HK-2 (cell line): ENCODE data around the gene STPG1.

Experiments used
- DNase-seq: peaks from one replicate; pipeline ENCODE4 v3.0.0-alpha.2; 2018; ENCODE audit not compliant: unreplicated experiment

The STPG1 gene

DNA sequence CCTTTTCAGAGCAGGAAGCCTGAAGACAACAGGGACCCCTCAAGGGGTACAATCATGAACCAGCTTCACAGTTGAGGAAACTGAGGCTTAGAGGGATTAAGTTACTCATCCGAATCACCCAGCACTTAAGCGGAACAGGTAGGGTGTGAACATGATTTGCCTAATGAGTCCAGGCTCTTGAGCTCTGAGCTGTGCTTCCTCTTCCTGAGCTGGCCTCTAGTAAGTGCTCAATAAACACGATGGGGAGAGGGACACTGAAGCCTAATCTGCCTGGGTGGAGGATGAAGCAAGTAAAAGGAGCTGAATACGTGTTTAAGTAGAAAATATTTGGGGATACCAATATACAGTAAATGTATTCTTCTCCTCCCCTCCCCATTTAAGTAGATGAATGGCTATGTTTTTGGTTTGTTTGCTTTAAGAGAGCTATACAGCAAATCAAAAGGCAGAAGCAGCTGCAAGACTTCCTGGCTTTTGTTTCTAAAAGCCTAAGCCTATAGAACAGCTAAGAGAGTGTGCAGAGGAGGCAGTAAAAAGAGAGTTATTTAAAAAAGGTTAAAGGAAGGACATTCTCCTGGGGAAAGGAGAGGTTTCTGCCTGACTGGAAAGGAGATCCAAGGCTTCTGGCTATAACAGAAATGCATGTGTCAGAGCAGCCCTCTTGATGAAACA lies 20.5 kb downstream of the STPG1 start:
- no peak for DNase-seq

DNA sequence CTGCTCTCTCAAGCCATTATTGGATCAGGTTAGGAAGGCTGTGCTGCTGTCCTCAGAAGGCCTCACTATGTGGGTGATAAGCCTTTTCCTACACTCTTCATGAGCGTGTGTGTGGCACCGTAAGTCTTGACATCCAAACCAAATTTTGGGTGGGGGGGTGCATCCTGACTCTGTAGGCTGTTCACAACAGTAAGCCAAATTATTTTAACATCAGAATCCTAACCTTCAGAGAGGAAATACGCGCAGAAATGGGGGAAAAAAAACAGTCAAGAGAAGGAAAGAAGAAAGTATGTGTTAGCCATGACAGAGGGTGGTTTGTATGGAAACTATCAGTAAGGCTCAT lies 21.0 kb downstream of the STPG1 start:
- no peak for DNase-seq

DNA sequence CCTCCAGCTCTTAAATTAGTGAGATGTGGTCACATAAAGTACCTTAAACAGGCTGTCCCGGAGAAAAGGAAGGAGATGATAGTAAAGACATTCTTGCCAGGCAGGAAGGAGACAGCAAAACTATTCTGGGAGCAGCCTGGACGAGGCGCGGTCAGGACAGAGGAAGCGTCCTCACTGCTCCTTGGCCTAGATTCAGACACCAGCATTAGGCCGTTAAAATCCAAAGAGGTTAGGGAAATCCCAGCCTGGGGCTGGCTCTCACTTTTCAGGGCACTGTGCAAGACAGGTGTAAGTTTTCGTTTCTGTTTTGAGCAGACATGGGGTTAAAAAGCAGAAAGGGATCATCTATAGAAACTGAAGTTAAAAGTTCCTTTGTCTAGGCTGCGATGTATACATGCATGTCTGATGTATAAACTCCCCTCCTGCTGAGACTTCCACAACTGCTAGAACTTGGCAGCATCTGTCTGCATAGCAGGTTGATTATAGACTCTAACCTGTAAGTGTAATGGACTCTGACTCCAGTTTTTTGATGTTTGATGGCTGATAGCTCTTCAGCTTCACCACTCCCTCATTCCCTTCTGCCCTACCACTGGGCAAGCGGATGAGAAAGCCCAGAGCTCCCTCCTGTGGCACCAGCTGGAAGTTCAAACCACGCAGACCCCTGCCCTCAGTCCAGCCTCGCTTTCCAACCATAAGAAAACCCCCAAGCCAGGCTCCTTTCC lies 21.5 kb downstream of the STPG1 start:
- peak; percentile 54 for DNase-seq

DNA sequence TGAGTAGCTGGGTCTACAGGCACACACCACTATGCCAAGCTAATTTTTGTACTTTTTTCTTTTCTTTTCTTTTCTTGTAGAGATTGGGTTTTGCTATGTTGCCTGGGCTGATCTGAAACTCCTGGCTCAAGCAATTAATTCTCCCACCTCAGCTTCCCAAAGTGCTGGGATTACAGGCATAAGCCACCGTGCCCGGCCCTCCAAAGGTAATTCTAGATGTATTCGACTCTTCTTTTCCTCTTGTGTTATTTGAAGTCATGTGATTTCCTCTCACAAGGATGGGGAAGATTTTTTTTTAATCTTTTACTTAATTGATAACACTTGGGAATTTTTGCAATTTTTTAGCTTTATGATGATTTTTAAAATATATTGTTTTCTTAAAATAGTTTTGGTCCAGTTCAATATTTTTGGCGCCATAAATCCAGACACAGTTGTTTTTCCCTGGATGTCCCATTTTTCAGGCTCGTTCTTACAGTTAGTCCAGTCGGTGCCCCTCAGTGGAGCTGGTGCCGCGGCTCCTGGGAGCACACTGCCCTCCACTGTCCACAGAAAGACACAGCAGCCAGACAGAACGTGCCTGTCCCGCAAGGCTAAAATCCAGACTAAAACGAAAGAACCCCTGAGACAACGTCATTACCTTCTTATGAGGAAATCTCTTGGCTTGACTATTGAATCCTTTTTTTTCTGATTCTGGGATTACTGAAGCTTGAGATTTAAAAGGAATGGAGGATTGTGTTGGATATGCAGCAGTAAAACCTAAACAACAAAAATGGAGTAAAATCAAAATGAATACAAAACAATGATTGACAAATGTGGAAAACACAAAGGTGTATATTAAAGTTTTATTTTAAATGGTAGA lies 22.4 kb downstream of the STPG1 start:
- peak; percentile 69 for DNase-seq

DNA sequence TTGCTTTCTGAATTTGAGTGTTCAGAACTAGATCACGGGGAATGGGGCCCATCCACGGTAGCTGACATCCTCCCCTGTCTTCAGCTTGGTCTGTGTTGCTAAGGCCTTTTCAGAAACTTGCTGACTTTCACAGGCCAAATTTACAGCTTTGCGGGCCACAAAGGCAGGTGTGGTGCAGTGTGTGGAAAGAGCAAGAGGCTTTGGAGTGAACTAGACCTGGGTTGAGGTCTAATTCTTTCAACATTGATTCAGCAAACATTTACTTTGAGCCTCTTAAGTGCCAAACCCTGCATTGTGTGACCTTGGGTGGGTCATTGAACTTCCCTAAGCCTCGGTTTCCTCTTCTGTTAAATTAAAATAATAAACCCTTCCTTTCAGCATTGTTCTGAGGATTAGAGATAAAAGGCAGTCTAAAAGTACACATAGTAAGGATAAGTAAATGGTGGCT lies 24.3 kb downstream of the STPG1 start:
- no peak for DNase-seq

DNA sequence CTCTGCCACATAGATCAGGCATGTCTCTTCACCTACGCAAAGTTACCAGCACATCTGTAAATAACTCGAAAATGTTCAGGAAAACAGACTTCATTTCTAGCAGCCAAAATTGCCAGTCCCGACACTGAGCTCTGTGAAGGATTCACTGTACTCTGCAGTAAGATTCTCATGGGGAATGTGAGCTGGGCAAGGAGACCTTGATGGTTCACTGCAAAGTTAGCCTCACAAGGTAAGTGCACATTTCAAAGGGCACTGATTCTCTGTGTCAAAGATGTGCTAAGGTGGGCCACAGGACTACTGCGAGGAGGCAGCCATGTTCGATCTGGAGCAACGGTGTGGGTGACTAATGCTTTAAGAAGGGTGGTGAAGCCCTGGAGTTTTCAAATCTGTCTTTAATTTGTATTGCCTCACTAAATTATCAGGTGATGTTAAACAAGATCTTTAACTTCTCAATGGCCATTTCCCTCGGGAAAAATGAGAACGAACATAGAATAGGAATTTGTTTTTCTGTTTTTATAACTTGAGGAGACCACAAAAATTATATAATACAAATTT lies 25.2 kb downstream of the STPG1 start:
- DNase-seq, result no peak

DNA sequence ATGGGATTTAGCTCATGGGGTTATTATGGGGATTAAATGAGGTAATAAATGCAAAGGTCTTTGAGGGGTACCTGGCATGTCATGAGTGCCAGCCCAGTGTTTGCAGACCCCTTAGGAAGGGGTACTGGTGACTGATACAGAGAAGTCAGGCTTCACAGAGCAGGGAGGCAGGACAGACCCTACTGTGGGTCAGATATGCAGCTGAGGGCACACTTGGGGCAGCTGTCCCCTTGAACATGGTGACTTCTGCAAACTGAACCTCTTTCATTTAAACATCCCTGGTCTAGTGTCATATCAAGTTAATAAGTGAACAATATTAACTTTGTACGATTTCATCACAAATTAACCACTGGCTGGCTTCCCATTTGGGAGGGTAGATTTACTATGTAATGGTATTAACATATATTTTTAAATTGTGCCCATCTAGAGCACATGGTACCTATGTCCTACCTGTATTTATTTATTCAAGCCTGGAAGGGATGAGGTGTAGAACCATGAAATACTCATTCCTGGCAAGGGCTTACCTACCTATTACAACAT lies 25.9 kb downstream of the STPG1 start:
- no peak for DNase-seq

DNA sequence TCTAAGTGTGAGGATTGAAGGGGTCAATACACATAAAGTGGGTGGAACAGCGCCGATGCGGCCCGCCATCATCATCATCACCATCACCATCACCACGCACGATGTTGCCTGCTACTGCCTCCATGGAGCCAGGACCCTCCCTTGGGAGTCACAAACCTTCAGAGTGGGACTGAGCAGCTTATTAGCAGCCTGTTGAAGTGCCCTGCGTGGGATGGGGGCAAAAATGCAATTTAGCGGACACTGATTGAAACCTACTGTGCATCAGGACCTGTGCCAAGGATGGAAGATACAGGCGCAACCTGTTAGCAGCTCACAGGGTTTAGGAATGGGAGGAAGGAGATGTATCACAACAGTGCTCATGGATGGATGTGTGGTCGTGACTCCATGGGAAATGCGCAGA lies 26.7 kb downstream of the STPG1 start:
- no peak for DNase-seq

DNA sequence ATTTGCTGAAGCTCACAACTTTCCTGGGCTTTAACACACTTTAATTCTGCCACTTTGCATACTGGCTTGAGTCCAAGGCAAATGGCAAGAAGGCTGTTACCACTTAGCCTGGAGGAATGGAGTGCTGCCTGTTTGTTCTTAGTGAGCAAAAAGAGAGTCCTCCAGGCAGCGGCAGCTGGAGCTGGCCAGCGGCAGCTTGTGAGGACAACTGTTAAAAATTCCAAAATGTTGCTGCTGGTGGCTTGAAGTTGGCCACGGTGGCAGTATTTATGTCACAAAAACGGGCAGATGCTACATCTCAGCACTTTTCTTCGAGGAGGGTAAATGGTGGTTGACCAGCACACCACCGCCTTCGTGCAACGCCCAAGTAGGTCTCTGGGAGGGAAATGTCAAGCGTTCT lies 27.3 kb downstream of the STPG1 start:
- DNase-seq, result no peak

DNA sequence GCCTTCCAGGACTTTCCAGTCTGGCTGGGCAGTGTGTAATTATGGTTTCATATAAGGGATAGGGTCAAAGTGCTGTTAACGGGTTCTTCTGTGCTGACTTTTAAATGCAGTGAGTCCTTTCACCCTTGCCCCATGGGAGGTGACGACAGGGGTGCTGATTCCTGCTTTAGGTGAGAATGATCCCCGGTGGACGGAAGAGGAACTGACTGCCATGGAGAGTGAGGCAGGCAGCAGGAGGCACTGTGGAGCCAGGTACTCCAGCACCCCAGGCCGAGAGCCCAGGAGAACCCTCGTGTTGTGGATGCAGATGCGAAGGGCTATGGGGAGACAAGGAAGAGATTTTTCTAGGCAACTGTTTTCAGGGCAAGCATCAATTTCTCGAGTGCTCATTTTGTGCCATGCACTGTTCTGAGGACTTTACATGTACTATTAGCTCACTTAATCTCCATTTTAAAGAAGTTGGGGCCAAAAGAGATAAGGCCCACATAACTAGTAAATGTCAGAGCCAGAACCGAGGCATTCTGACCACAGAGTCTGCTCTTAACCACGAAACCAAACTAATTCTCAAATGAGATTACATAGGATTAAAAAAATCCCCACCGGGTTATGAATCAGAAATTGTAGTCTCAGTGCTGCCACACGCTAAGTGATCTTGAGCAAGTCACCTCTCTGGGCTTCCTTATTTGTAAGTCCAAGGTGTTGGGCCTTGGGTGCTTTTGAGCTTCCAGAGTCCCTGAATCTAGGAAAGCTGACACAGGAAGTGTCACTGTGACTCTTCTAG lies 28.2 kb downstream of the STPG1 start:
- DNase-seq, result no peak

DNA sequence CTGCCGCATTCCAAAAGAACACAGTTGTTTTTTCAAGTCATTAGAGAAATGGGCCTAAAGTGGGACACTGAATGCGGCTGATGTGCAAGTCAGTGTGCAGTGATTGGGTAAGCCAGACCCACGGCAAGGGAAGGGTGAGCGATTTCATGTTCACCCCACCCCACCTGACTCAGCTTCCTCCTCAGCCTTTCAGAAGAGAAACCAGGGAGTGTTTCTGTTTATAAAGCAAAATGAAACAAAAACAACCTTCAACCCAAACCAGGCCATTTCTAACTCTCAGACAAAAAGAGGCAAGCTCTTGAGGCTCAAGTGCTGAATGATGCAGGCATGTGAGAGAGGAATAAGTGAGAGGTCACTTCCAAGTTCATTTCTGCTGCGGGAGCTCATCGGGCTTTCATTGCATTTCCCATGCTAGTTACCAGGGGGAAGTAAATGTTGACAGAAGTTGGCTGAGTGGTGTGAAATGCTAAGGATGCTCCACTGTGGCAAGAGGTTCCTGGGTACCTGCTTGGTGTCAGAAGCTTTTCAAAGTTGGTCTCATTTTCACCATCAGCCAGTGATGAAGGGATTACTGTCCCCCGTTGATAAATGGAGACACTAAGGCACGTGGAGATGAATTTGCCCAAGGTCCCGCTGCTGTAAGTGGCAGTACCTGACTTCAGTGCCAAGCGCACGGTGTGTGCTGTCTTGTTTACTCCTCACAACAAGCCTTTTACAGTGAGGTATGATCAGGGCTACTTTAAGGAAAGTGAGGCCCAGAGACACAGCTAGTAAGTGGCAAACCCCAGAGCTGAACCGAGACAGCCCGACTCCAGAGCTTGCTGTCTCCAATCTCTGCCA lies 29.1 kb downstream of the STPG1 start:
- peak; percentile 20 for DNase-seq

DNA sequence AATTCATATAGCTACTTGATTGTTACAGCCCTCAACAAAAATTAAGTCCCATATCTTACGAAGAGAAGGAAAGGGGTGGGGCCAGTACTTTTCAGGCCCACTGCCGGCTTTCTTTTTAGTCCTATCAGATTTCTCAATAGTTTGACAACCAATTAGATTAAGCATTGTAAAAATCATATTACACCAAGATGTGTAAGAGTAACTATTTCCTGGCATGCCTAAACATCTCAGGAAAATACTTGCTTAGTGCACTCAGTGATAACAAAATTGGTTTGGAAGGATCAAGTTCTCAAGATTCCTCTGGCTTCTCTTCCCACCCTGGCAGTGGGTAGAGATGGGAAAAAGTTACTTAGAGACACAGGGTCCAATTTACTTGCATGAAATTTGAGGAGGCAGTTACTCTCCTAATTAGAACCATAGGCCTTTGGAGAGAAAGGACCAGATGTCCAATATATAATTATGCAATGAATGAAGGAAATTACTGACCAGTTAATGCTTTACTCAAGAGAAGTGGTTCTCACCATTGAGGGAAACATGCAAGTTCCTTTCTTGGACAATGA lies 30.1 kb downstream of the STPG1 start:
- no peak for DNase-seq

DNA sequence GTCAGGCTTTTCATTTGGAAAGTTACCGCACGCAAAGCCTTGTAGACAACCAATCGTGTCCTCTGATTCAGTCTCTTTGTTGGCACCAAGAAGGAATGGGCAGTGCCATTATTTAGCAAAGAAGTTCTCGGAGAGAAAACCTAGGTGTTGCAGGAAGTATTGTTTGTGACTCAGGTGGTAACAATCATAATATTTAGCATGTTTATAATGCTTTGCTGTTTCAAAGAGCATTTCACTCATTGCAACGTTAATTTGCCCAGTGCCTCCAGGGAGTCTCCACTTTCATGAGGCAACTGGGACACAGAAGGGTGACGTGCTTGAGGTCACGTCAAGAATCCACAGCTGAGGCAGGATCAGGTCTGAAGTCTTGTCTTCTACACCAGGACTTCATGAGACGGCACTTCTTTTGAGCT lies 31.4 kb downstream of the STPG1 start:
- no peak for DNase-seq

DNA sequence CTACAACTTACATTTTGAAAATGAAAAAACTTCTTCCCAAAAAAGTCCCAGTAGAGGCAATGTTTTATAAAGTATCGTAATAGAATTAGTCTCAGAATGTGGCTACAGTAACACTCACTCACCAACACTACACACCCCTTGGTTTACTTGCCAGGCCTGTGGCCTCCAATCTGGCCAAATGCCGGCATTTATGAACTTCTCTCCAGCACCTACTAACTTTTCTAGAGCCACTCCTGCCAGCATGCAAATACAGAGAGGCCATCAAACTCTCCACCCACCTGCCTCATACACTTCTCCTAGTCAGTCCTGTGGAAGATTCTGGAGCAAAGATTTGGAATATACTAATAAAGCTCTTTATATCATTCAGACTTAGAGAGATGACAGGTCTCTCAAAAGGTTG lies 32.3 kb downstream of the STPG1 start:
- DNase-seq, result no peak

DNA sequence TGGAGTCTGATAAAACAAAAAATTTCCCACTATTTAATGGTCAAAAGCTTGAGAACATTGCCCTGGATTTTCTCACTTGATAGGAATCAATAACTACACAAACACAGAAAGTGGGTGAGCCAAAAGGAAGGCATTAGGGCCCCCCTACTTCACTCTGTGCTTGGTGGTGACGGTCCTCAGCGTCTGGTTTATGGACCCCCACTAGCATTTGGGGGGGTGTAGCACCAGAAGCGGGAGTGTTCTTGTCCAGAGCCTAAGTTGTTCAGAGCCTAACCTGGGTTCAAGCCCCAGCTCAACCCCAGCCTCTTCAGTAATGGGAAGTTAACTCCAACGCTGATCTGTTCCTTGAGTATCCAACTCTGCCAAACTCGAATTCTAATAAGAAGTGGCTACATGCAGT lies 33.1 kb downstream of the STPG1 start:
- DNase-seq, result no peak

DNA sequence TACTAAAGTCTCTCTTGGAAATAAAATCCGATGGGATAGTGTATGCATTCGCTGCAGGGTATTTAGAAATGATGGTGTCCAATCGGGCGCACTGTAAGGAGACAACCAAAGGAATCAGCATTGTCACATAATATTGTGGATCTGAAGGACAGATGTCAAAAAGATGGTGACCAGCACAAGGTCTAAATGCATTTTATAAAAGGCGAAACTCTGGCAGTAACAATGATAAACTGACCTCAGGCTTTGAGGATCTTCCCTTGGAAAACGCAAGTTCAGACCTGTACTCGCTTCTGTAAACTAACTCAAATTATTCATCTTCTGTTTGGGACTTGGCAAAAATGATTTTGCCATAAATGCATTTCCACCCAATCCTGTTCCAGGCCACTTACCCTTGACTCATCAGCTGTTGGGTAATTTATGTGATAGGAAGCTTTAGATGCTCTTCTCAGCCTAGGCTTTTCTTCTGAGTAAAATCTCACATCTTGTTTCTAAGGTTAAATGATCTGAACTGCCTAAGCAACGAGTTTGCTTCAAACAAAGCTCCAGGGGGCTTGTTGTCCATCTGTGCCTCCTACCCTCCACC lies 33.8 kb downstream of the STPG1 start:
- no peak for DNase-seq

DNA sequence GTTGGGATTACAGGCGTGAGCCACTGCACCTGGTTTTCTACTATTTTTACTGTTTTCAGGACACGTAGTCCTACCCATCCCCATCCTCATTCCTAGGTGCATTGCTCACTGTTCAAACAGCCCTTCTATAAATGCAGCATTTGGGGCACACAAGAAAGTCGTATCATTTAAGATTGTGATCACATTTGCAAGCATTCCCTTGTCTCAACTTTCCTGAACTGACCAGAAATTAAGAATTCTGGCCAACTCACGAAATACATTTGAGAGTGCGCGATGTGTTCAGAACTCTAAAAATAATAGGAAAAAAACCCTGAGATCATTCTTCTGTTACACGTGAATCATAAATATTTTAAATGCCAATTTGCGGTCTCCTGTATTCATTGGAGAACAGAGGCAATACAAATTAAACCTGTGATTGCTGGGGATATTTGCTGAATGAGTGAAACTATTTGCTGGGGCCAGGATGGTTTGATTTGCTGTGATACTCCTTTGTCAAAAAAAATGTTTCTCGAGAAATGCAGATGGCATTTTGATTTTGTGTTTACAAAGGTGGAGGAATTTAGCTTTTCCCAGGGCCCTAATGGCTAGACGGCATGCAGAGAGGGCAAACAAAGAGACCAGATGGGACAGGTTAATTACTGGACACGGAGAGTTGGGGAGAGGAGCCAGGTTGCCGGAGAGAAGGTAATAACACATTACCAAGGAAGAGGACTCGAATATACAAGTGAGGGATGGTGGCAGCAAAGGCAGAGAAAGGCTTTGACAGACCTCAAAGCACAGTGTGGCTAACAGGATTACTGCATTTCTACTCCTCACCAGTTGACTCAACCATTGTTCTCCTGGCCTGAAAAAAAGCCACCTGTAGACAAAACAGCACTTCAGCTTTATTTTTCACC lies 38.4 kb downstream of the STPG1 start:
- DNase-seq, result no peak

DNA sequence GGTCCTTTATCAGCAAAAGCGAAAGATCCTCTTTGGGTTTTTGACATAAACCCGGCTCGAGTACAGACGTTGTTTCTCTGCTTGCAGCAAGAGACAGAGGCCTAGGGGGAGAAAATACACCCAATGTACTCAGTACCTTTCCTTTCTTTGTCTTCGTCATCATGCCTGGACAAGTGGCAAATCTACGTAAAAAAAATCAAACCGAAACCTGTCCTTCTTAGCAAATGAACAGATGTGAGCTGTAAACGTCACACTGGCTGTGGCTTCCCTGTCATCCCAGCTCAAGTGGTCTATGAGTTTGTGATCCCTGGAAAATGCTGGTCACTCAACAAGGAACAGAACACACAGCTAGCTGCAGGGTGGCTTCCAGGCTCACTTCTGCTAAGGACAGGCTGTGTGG lies 39.9 kb downstream of the STPG1 start:
- DNase-seq, result no peak

DNA sequence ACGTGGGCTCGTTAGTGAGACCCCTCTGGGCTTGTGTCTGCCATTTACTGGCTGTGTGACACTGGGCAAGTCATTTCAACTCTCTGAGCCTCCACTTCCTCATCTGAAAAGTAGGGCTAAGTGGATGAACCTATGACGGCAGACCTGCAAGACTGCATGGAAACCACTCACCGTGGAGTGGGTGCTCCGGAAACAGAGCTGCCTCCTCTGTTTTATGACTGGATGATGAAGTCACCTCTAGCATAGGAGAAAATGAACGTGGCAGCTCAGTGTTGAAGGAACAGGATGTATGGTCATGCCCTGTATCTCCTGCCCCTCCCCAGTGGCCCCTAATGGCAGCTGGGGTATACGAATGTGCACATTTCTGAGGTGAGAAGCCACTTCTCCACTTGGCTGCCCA lies 40.5 kb downstream of the STPG1 start:
- DNase-seq, result no peak
